Kidney tubule cell (primary cell): ENCODE measurements around the gene CYP27C1.
"Not testable (repeated sequence)": the region's sequence is repeated elsewhere in the genome, so short reads cannot be mapped to it uniquely, and the experiment has no call there.

Source experiments
- DNase-seq: peaks from one replicate; pipeline ENCODE4 v3.0.0-alpha.2; 2018; ENCODE audit warnings: low spot score

Gene CYP27C1

GRCh38 chr2:127224135-127224534 lies 4.0 kb upstream of the CYP27C1 start:
- not testable (repeated sequence) for DNase-seq

- no peak for DNase-seq
Measured at GRCh38 chr2:127220768-127221527, 849 bp upstream of the CYP27C1 start.

GRCh38 chr2:127219171-127220070 lies 678 bp downstream of the CYP27C1 start:
- DNase-seq, result no peak

- no peak for DNase-seq
Measured at GRCh38 chr2:127218812-127219170, 1.3 kb downstream of the CYP27C1 start.

- DNase-seq, result peak; percentile 81
Measured at GRCh38 chr2:127217470-127218325, 2.4 kb downstream of the CYP27C1 start.

GRCh38 chr2:127216593-127216992 lies 3.5 kb downstream of the CYP27C1 start:
- DNase-seq, result no peak

GRCh38 chr2:127216095-127216494 lies 4.0 kb downstream of the CYP27C1 start:
- DNase-seq, result no peak

- not testable (repeated sequence) for DNase-seq
Measured at GRCh38 chr2:127214201-127214600, 5.9 kb downstream of the CYP27C1 start.

GRCh38 chr2:127208313-127208712 lies 11.8 kb downstream of the CYP27C1 start:
- DNase-seq, result no peak

- DNase-seq, result no peak
Measured at GRCh38 chr2:127205218-127206125, 14.6 kb downstream of the CYP27C1 start.

- DNase-seq, result no peak
Measured at GRCh38 chr2:127201452-127201851, 18.6 kb downstream of the CYP27C1 start.

- DNase-seq, result no peak
Measured at GRCh38 chr2:127200962-127201361, 19.1 kb downstream of the CYP27C1 start.

GRCh38 chr2:127199223-127199622 lies 20.9 kb downstream of the CYP27C1 start:
- no peak for DNase-seq

GRCh38 chr2:127197475-127198385 lies 22.4 kb downstream of the CYP27C1 start:
- DNase-seq, result peak; percentile 76

- DNase-seq, result no peak
Measured at GRCh38 chr2:127196998-127197397, 23.1 kb downstream of the CYP27C1 start.

- no peak for DNase-seq
Measured at GRCh38 chr2:127196549-127196948, 23.6 kb downstream of the CYP27C1 start.

GRCh38 chr2:127195140-127196074 lies 24.7 kb downstream of the CYP27C1 start:
- no peak for DNase-seq

- DNase-seq, result no peak
Measured at GRCh38 chr2:127194447-127194846, 25.7 kb downstream of the CYP27C1 start.

- no peak for DNase-seq
Measured at GRCh38 chr2:127193967-127194280, 26.2 kb downstream of the CYP27C1 start.
